Measurements from ENCODE around the gene KIF1A. TPM values are rescaled to one million over a fixed set of nuclear protein-coding genes. Genes with fewer than 3 reads are reported as not detected.

The KIF1A gene
- total RNA-seq, 4 donors from 2014 or later = 1.2 to 6.9 (median 4.1) TPM

- WGBS, 2 donors = 92 to 93% methylated on average over 16 to 31 of the region's 31 CpGs
- no peaks in the 10 kb centered on the region for H3K9me3 ChIP-seq
- no peaks in the 10 kb centered on the region for H3K36me3 ChIP-seq
- intact Hi-C loops (cut with DNase I) = no loop called here
- H3K4me3 ChIP-seq (replicated peaks in 1 of 3) = no peak overlapping the region
- no peaks in the 10 kb centered on the region for H3K4me1 ChIP-seq
- TF ChIP-seq POLR2A (IDR thresholded peaks at IDR 0.05) (no peak), CTCF (IDR thresholded peaks at IDR 0.05) (no peak)
- DNase-seq = no peak
- H3K27me3 ChIP-seq = no peaks in the 10 kb centered on the region
- no peak overlapping the region for H3K27ac ChIP-seq
Measured at GRCh38 chr2:240717681-240718581, 102.1 kb downstream of the KIF1A start.

GRCh38 chr2:240717181-240717641 lies 102.8 kb downstream of the KIF1A start:
- no peak for DNase-seq

GRCh38 chr2:240716130-240716798 lies 103.8 kb downstream of the KIF1A start:
- WGBS, 2 donors = 91 to 92% methylated on average over 21 to 23 of the region's 23 CpGs
- no peak for DNase-seq
- intact Hi-C loops (cut with DNase I) = no loop called here

More at GRCh38 chr2:240717181-240717641, 102.8 kb downstream of the KIF1A start:
- no peak for TF ChIP-seq CTCF (IDR thresholded peaks at IDR 0.05)
- TF ChIP-seq POLR2A (IDR thresholded peaks at IDR 0.05) = no peak
- Histone ChIP-seq H3K4me1 (no peaks in the 10 kb centered on the region), H3K4me3 (replicated peaks in 1 of 3) (no peak overlapping the region), H3K36me3 (no peaks in the 10 kb centered on the region), H3K27me3 (no peaks in the 10 kb centered on the region), H3K27ac (no peak overlapping the region), H3K9me3 (no peaks in the 10 kb centered on the region)
- intact Hi-C loops (cut with DNase I) = no loop called here
- WGBS, 2 donors = 80 to 84% methylated on average over 10 to 15 of the region's 18 CpGs

GRCh38 chr2:240714747-240715725 lies 105.0 kb downstream of the KIF1A start:
- H3K27me3 ChIP-seq = no peaks in the 10 kb centered on the region
- DNase-seq = no peak
- H3K36me3 ChIP-seq = no peaks in the 10 kb centered on the region
- TF ChIP-seq CTCF (IDR thresholded peaks at IDR 0.05) = no peak
- no peak for TF ChIP-seq POLR2A (IDR thresholded peaks at IDR 0.05)
- no peaks in the 10 kb centered on the region for H3K9me3 ChIP-seq
- H3K27ac ChIP-seq = no peak overlapping the region
- H3K4me3 ChIP-seq (replicated peaks in 1 of 3) = no peak overlapping the region
- H3K4me1 ChIP-seq = no peaks in the 10 kb centered on the region
- WGBS, 2 donors = 62 to 88% methylated on average over 10 to 19 of the region's 23 CpGs
- intact Hi-C loops (cut with DNase I) = no loop called here

More at GRCh38 chr2:240716130-240716798, 103.8 kb downstream of the KIF1A start:
- no peaks in the 10 kb centered on the region for H3K27me3 ChIP-seq
- H3K4me1 ChIP-seq = no peaks in the 10 kb centered on the region
- H3K4me3 ChIP-seq (replicated peaks in 1 of 3) = no peak overlapping the region
- H3K9me3 ChIP-seq = no peaks in the 10 kb centered on the region
- no peak overlapping the region for H3K27ac ChIP-seq
- TF ChIP-seq POLR2A (IDR thresholded peaks at IDR 0.05) (no peak), CTCF (IDR thresholded peaks at IDR 0.05) (no peak)
- no peaks in the 10 kb centered on the region for H3K36me3 ChIP-seq
